Caki2 (cell line): ENCODE data around the gene NATD1. TPM values are rescaled to one million over a fixed set of nuclear protein-coding genes. Genes with fewer than 3 reads are reported as not detected.
"Not testable (repeated sequence)": the region's sequence is repeated elsewhere in the genome, so short reads cannot be mapped to it uniquely, and the experiment has no call there.

ENCODE experiments used
- DNase-seq: peaks from one replicate; pipeline ENCODE4 v3.0.0-alpha.2; 2015; ENCODE audit warnings: low read depth
- in situ Hi-C: cut with HindIII; loops from 2 replicates; pipeline ENCODE4 v1.10.0; 2016; ENCODE audit warnings: low sequenced_read_pairs, low pct_unique_long_range_greater_than_20kb, mixed read lengths
- total RNA-seq: library from RNA; depleted of rRNA; stranded (reverse); fragments of >200 nt; shearing (Covaris generic); gene quantifications from 2 replicates; pipeline ENCODE4 v1.2.3, GENCODE V29; 2014; ENCODE audit warnings: low replicate concordance

NATD1 gene
- total RNA-seq, 1 experiment from 2014 or later, result 0.10 TPM

DNA sequence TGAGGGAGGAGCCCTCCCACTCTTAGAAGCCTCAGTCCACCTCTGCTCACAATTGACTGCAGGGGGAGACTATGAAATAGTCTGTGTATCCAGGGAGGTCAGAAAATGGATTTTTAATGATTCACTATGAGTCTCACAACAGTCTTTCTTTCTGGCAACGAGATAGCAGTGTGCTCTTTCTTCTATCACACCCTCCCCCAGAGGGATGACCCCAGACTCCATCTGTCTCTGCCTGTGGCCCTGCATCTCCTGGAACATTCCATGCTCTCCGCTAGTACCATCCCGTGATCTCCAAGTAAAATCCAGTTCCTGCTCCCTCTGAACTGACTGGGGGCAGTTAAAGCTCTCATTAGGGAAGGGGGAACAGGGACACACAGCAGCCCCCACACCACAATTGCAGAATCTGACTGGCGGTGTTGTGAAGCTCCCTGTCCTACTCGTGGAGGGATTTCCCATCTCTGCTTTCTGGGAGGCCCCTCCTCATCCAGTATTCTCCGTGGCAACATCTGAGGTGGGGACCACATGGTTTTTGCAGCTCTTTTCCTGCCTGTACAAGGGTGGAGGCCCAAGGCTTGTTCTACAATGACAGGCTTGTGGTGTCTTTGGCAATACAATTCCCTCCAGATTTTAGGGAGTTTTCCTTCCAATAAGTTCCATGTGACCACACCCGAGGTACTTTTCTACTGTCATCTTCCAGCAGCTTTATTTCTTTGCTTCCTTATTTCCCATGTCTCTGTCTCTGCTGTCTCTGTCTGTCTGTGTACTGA is 19.4 kb downstream of the NATD1 start:
- DNase-seq, result no peak
- in situ Hi-C loops, result no loop called here

DNA sequence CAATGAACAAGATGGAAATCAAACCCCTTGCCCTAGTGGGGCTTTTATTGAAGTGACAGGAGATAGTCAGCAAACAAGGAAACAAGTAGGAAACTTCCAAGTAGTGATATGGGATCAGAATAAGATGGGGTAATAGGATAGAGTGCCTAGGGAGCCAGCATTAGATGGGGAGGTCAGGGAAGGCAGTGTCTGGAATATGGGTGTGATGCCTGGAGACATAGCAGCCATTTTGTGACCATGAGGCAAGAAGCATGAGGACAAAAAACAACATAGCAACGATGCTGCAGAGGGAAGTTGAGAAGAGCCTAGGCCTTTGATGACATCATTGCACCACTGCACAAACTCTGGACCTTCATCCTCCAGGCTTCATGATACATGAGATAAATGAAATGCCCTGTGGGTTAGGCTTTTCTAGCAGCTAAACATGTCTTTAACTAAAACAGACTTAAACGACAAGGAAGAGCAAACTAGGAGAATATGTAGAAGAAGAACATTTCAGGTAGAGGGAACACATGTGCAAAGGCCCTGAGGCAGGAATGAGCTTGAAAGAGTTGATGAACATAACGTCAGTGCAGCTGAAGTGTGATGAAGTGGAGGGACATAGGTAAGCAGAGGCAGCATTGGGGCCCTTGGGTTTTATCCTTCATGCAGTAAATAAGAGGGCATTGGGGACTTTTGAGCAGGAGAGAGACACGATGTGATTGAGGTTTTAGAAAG is 21.0 kb downstream of the NATD1 start:
- DNase-seq, result no peak
- in situ Hi-C loops, result no loop called here

- in situ Hi-C loops, result no loop called here
- DNase-seq, result no peak
Measured at GRCh38 chr17:21231533-21231932, 21.7 kb downstream of the NATD1 start.

- DNase-seq, result no peak
- in situ Hi-C loops, result no loop called here
Measured at GRCh38 chr17:21228845-21229244, 24.4 kb downstream of the NATD1 start.

DNA sequence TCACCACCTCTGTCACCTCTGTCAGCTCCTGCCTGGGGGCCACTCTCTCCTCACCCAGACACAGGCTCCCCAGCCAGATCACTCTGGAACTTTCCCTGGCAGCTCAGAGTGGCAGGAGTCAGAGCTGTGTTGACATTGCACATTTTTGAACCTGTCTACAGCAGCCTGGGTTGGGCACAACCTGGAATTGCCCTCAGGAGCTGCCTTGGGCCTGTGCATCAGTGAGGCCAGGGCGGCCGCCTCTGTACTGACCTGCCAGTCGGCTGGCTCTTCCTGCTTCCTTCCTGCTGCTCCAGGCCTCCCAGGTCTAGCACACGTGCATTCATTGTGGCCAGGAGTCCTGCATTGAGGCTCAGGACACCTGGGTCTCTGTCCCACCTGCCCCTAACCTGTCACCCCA is 25.1 kb downstream of the NATD1 start:
- in situ Hi-C loops, result no loop called here
- DNase-seq, result no peak

DNA sequence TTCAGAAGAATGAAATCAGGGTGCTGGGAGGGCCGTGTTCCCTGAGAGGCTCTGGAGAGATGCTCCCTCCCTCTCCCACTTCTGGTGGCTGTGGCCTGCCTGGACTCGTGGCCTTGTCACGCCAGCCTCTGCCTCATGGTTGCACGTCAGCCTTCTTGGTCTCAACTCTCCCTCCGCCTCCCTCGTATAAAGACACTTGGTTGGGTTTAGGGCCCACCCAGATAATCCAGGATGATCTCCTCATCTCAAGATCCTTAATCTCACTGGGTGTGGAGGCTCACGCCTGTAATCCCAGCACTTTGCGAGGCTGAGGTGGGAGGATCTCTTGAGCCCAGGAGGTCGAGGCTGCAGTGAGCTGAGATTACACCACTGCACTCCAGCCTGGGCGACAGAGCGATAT is 25.9 kb downstream of the NATD1 start:
- in situ Hi-C loops, DNase-seq: not testable (repeated sequence)

- in situ Hi-C loops, result no loop called here
- DNase-seq, result no peak
Measured at GRCh38 chr17:21223086-21223485, 30.1 kb downstream of the NATD1 start.

DNA sequence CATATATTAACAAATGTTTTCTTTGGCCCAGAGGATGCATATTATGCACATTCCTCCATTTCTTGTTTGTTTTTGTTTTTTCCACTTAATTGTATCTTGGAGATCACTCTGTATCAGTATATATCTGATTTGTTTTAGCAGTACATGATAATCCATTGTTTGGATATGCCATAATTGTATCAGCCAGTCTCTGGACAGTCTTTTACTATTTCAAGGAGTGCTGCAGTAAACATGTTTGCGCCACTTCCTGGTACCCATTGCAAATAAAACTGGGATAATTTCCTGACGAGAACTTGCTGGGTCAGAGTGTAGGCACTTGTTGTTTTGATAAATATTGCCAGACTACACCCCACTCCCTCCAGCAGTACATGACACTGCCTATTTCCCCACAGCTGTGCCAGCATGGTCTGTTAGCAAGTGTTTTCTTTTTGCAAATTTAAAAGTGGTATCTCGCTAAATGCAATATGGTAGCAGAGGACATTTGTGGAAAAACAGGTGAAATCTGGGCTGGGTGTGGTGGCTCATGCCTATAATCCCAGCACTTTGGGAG is 34.3 kb downstream of the NATD1 start:
- DNase-seq, result no peak
- in situ Hi-C loops, result no loop called here

- in situ Hi-C loops, result no loop called here
- no peak for DNase-seq
Measured at GRCh38 chr17:21218101-21218500, 35.1 kb downstream of the NATD1 start.

DNA sequence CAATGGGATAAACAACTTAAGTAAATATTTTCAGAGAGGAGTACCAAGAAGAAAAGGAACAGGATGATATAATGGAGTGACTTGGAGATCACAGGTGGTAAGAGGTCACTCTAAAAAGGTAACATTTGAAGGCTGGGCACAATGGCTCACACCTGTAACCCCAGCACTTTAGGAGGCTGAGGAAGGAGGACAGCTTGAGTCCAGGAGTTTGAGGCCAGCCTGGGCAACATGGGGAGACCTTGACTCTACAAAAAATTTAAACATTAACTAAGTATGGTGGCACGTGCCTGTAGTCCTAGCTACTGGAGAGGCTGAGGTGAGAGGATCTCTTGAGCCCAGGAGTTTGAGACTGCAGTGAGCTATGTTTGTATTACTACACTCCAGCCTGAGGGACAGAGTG is 35.9 kb downstream of the NATD1 start:
- in situ Hi-C loops, result no loop called here

DNA sequence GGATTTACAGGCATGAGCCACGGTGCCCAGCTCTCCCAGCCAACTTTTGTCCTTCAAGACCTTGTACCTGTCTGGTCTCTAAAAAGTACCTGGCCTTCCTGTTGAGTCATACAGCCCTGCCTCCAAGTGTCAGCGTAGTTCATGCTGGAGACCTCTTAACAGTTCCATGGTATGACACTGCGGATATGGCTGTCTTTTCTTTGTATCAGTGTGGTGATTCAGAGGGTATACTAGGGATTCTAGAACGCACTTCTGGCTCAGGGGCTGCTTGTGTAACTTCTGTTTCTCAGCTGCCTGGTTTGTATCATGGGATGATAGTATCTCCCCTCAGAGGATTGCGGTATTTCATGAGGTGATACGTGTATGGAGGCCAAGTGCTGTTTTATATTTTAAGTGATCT is 37.3 kb downstream of the NATD1 start:
- no peak for DNase-seq
- in situ Hi-C loops, result no loop called here

More for the DNA sequence above, 35.9 kb downstream of the NATD1 start:
- DNase-seq, result no peak

DNA sequence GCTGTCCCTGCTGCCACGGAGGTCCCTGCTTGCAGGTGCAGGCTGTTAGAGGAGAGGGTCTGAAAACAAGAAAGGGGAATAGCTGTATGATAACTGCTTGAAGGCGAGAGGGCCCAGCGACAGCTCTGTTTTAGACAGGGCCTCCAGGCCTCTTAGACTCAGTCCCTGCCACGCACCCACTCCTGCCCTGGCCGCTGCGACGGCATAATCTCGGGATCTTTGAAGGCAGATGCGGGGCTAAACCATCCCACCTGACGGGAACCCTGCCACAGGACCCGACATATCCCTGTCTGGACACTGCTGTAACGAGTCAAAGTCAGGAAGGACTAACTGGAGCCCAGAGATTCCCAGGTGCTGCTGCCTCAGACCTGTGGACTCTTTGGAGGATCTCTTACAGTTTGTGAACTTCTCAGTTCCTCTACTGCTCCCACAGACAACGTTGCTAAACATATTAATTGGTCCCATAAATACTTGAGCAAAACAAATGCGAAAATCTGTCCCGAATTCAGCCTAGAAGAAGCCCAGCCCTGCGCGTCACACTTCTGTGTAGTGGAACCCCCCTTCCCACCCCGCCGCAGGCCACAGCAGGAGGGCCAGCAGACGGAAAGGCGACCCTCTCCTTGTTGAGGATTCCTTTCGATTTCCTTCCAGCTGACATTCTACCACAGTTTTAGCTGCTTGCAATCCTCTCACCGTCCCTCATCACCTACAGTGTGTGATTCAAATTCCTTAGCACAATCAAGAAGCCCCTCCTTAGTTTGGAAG is 38.3 kb downstream of the NATD1 start:
- DNase-seq, result no peak
- in situ Hi-C loops, result no loop called here

DNA sequence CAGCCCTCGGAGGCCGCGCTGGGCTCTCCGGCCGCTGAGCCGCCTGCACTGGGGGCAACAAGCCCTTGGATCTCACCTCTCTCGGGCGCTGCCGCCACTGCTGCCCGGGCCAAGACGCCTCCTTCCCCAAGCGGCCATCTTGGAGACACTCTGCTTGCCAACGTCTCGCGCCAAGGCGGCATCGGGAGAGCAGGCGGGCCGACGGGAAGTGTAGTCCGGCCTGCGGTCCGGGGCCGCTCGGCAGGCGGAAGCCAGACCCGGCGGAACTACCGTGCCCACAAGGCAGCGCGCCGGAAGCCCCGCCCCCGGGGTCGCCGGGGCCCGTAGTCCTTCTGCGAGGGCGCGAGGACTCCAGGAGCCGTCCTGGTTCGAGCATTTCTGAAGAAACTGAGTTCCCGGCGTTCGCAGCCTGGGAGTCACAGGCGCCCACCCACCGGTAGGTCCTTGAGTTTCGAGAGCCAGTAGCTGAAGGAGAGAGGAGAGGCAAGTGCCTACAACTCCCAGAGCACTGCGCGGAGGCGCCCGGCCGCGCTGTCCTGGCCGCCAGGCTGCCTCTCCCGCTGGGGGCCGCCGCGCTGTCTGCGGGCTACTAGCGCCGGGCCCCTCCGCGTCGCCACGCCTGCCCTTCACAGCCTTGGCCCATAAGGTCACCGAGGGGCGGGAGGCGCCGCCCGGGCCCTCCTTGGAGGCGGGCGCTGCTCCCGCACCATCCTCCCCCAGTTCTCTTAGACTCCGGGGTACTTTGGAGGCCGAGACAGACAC is 39.0 kb downstream of the NATD1 start, which contains the start of gene TMEM11:
TMEM11 (minus strand) TSS at position 147 of the 762 bp plus-strand sequence; CDS start at position 138, 9 bp downstream.
- in situ Hi-C loops, result no loop called here
- DNase-seq, result peak; percentile 91

GRCh38 chr17:21213638-21214014 is 39.6 kb downstream of the NATD1 start:
- DNase-seq, result no peak
- in situ Hi-C loops, result no loop called here

DNA sequence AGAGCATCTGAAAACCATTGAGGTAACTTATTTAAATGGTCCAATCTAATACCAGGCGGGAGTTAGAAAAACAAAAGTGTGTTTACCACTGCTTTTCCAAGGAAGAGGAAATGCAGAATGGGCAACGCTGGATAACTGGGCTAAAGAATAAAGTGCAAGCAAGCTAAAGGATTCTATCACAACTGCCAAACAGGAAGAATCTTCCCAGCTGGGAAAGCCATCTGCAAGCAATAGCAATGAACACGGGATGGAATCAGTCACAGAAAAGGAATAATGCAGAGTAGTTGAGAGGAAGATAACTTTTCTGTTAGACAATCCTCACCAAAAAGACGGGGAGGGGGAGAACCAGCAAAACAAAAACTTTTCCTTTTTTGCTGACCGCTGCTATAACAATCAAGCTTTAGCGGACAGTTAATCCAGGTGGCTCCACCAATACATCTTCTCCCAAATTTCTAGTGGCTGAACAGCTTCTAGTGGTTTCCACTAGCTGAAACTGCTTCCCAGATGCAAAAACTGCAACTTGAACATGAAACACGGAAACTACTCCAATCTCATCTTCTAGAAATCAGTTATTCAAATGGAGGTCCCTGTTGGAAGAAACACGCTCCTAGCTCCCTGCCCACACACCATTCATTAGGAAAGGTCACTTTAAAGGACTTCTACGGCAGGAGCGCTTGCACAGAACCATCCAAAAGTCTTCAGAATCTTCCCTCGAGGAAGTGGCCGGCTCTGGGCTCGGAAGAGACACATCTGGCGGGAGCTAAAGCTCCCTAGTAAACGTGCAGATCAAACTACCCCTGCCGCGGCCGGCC is 40.2 kb downstream of the NATD1 start:
- in situ Hi-C loops, result no loop called here
- DNase-seq, result no peak

GRCh38 chr17:21211825-21212479 is 41.3 kb downstream of the NATD1 start:
- no peak for DNase-seq
- in situ Hi-C loops, result no loop called here
